GM11168 (cell line): Measurements from ENCODE around the gene KCNQ5.

Source experiments
- in situ Hi-C: fragments of 300-500 bp; cut with MboI; formaldehyde crosslinking; loops from one replicate; pipeline ENCODE4 v1.12.0; 2022; ENCODE audit warnings: low sequenced_read_pairs; ENCODE audit not compliant: unreplicated experiment

Gene KCNQ5

DNA sequence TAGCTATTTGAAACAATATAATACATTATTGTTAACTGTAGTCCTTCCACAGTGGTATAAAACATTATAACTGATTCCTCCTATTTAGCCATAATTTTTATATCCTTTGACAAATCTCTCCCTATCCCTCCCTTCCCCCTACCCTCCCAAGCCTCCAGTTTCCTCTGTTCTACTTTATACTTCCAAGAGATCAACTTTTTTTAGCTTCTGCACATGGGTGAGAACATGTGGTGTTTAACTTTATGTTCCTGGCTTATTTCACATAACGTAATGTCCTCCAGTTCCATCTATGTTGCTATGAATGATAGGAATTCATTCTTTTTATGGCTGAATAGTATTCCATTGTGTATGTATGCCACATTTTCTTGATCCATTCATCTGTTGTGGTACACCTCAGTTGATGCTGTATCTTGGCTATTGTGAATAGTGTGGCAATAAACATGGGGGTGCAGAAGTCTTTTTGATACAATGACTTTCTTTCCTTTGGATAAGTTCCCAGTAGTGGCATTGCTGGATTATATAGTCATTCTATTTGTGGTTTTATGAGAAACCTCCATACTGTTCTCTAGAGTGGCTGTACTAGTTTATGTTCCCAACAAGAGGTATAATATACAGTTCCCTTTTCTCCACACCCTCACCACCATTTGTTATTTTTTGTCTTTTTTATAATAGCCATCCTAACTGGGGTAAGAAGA is 205.0 kb downstream of the KCNQ5 start:
- in situ Hi-C loops, result no loop called here

DNA sequence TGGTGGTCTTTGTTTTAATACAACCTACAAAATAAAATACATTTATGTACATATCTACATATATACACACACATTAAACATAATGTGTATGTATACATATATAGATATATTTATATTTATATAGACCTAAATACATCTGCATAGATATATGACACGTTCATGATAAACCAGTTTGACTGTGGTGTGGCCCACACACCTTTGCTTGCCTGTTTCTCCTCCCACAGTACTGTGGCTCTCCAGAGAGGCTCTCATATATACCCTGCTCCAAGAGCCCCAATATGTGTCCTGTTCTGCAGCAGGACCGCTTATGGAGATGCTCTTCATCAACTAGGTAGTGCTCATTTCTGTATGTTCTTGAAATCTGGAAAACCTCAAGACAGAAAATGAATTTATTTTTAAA is 207.0 kb downstream of the KCNQ5 start:
- in situ Hi-C loops, result no loop called here

DNA sequence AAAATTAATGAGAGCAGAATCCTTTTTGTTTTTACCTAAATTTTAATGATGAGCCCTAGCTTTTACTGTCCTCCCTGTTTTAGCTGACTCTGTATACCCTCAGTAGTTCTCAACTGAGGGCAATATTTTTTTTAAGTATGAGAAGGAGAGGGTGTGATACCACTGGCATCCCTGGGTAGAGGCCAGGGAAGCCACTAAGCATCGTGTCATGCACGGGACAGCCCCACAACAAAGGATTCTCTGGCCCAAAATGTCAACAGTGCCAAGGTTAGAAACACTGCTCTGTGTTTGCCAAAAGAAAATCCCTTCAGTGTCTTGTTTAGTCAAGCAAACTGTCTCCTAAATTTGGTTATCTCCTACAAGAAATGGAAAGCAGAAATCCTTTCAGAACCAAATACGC is 210.4 kb downstream of the KCNQ5 start:
- in situ Hi-C loops, result no loop called here

DNA sequence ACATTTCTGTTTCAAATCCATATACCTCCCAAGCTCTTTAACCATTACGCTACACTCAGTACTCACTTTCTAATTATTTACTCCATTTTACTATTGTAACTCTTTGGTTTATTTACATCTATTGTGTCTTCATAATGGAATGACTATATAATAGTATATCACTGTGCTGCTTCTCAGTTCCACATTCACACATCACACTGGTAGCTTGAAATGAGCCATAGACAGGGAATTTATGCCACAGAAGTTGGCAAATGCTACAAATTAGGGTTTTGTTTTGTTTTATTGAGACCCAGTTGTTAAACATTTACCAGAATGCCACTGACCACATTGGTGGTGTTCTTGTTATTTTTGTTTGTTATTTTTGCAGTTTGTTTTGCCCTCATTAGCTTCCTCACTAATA is 213.9 kb downstream of the KCNQ5 start:
- in situ Hi-C loops, result no loop called here

DNA sequence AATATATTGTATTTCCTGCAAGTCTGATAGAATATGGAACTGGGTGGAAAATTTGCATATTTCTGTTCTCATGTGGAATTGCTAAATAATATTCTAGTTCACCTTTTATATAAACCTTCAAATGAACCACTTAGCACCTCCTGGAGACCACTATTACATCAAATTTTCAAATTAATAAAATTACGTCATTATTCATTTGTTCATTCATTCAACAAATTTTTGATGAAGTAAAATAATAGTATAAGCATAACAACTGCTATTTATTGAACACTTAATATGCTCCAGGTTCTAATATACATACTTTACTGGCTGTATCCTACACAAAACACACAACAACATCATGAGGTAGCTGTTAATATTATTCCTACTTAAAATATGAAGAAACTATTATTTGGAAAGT is 215.1 kb downstream of the KCNQ5 start:
- in situ Hi-C loops, result no loop called here

DNA sequence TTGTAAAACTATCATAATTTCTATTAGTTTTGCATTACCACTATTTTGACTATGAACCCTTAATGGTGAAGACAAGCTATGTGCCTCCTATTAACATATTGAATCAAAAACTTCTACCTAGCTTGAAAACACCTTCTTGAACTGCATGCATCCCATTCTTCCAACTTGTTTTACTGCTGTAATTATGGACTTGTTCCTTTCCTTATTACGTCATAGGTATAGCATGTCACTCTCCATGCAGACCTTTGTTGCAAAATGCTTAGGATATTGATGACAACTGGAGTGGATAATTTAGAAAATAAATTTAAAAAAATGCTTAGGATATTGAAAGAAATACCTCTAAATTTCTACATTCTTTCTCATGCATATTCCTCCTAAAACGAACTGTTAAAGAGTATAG is 219.3 kb downstream of the KCNQ5 start:
- in situ Hi-C loops, result no loop called here

DNA sequence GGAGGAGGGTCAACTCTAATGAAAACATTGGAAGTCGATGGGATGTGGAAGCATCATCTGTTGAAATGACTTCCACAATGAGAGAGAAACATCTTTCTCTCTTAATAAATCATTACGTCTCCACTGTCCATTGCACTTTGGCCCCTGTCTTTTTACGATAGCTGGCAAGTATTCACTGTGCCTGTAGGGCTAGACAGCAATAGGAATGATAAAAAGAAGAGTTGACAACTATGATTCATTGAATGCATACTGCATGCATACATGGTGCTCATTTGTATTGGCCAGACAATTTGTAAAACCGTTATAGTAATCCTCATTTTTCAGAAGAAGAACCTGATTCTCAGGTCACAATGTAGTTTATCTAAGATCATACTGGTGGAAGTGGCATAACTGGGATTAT is 220.3 kb downstream of the KCNQ5 start:
- in situ Hi-C loops, result no loop called here

DNA sequence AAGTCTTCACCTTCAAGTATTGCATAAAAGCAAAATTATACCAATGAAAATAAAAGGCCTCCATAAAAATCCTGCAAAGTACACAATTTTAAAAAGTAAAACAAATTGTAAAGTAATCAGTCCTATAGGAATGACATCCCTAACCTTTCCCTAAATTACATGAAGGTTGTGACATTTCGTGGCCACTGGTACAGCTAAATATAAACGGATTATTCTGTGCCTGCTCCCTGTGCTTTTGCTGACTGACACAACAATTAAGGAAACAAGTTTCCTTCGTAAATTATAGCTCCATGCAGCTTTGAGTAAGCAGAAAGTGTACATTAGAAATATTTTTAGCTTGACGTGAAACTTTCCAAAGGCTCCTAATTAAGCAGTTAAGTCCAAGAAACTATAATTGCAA is 222.8 kb downstream of the KCNQ5 start:
- in situ Hi-C loops, result no loop called here

DNA sequence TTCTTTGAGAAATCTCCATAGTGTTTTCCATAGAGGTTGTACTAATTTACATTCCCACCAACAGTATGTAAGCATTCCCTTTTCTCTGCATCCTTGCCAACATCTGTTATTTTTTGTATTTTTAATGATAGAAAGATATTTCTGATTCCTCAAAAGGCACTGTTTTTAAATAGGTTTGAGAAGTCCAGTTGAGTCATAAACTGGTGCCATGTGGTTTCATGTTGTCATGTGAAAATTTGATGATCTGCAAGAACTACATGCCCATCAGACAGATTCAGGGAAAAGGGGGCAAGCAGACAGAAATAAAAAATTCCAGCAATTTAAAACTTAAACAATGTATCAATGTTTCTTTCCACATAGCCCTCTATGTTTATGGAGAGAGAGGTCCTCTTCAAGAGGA is 227.5 kb downstream of the KCNQ5 start:
- in situ Hi-C loops, result no loop called here

DNA sequence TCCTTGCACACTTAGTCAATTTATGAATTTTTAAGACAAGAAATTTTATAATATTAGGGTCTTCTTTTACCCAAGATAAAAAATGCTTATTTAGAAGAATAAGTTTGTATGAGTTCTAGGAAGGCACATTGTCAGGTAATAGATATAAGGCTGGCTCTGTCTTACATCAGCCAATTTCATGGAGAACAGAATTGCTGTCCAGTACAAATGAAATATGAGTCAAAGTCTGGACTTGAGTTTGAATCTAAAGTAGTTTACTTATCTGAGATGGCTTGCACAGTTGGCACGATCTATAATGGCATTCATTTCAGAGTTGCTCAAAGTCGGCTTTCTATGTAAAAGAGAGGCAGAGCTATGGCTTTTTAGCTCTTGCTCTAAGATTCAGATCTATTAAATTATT is 228.2 kb downstream of the KCNQ5 start:
- in situ Hi-C loops, result no loop called here

DNA sequence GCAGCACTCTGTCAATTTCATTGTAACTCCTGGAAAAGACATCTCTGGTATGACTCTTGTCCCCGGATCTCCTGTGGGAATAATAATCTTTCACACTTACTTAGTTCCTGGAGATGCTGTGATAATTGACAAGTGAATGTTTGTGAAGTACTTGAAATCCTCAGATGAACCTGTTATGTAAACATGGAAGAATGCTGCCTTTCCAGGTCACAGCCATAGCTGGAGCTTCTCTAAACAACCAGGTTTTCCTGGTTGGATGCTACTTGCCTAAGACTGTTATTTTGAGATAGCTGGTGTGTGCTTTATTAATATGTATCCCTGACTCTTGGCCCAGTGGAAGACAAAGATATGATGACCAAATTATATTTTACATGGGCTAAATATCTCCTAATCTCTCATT is 228.6 kb downstream of the KCNQ5 start:
- in situ Hi-C loops, result no loop called here

DNA sequence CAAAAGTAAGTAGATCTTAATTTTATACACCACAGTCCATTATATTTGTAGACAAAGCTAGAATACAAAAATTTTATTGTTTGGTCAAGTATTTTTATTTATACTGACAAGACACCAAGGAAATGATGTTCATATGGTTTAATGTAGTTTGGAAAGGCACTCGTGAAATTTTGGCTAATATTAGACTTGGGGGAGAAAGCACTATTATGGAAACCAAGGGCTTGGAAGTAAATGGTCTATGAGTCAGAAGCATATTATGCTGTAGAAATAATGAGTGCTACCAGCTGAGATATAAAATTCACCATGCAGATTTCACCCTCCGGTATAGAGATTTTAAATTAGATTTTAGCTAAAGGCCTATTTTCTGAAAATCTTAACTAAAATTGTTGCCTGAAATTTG is 233.6 kb downstream of the KCNQ5 start:
- in situ Hi-C loops, result no loop called here

DNA sequence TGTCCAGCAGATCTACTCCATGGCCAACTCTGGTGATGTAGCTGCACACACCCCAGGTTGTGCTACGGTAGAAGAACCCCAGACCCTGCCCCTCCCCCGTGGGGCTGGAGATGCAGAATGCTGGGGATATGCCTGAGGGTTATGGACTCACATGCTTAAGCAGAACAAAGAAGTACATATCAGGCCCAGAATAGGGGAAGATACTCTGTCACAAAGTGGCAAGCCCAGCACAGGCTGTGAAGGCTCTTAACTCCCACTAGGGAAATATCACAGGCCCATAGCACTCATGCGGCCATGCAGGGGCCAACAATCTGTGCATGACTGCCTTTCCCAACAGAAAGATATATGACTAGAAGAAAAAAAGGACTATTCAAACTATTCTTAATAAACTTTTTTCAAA is 234.9 kb downstream of the KCNQ5 start:
- in situ Hi-C loops, result no loop called here

DNA sequence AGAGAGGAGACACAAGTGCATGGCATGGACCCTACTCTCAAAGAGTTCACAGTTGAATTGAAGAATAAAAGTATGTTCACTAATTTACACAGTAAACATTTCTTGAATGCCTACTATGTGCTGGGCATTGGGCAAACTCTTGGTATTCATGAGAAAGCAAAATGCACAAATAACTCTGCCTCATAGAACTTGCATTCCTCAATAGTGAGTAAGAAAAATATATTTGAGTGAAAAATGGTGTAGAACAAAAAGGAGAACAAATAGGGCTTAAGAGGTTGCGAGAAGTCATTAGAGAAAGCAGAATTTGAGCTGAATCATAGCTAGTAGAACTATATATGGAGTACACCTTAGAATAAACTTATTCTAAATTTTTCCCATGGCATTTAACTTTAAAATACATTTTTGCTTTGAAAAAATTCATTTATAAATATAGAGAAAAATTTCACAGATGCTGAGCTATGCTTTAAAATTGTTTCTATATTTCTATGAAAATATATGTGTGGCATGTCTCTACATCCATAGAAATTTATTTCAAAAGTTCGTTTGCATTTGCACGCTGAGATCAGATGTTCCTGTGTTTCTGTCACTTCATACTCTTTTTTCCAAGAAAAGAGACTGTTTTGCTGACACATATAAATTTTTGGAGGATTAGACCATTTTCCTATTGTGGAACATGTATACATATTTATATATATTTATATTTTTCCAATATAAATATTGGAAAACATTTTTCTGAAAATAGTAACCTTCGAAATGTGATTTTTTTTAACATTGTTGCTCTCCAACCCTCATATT is 236.1 kb downstream of the KCNQ5 start:
- in situ Hi-C loops, result no loop called here

DNA sequence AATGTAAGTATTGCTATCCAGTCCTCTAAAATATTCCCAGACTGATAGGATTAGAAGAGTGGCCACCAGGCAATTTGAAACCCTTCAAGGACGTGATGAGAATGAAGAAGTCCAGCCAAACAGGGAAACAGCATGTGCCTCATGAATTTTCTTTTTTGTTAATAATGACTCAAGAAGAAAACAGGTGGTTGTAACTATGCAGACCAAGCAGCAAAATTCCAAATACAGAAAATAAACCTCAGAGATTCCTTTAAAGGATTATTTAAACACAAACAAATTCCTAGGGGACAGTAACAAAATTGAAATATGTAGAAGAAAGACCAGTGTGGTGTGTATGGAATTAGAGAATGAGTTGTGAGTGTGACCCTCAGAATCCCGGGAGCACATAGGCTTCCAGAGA is 239.2 kb downstream of the KCNQ5 start:
- in situ Hi-C loops, result no loop called here

DNA sequence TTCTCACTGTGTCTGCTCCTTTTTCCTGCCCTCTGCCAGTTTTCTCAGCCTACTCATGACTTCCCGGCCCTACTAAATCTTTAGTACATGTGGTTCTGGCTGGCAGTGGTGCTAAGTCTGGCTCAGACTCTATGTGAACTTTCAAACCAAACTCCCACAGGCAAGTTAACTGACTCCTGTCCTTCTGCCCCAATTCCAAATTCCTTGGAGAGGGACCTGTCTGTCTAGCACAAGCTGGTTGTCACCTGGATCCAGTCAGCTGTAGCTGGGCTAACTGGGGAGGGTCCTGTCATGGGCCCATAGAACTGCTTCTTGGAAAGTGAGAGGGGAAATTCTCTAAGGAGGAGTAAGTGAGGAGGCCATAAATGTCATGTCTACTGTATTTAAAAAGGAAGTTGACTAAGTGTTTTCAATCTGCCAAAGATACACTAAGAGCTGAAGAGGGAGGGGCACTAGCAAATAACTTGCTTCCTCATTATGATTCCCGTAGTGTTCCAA is 240.1 kb downstream of the KCNQ5 start:
- in situ Hi-C loops, result no loop called here

DNA sequence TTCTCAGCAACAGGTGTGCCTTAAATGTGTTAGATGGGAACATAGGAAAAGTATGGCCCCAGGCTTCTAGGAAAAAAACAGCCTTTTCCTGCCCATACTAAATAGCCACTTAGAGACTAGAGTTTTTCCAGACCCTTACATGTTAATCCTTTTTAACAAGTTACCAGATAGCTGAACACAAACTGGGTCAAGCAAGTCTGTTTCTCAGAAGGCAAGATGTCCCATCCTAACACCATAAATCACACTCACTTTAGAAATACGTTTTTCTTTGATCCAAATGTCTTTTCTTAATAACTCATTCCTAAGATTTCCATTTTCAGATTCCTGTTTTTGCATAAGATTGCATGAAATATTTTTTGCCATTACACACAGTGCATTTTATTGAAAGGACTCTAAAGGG is 241.3 kb downstream of the KCNQ5 start:
- in situ Hi-C loops, result no loop called here

DNA sequence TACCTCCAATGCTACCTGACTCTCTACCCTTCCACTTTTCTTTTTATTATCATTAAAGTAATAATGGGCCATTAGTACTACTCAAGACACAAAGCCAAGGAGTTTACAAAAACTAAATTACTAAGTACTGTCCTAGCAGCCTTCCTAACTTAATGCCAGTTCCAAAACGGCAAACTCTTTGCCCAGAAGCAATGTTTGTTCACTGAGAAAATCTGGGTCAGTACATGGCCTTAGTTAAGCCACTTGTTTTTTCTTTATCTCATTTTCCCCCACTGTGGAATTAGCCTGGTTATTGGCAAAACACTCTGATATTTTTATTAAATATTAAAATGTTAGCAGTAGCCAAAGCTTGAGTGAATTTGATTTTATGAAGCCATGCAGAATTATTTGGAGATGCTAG is 242.4 kb downstream of the KCNQ5 start:
- in situ Hi-C loops, result no loop called here

DNA sequence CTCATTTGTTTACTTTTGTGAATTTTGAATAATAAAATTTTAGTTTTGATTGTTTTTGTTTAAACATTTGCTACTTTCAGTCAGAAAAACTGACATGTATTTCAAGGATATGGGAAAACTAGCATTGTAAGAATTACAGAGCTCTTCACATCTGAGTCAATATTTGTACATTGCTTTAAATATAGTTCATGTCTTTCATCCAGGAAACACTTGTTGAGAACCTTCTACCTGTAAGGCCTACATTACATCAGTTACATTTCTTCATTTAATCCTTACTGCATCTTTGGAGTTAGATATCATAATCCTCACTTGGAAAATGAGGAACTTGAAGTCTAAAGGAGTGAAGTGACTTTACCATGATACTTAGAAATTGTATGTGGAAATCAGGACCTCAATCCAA is 242.9 kb downstream of the KCNQ5 start:
- in situ Hi-C loops, result no loop called here

DNA sequence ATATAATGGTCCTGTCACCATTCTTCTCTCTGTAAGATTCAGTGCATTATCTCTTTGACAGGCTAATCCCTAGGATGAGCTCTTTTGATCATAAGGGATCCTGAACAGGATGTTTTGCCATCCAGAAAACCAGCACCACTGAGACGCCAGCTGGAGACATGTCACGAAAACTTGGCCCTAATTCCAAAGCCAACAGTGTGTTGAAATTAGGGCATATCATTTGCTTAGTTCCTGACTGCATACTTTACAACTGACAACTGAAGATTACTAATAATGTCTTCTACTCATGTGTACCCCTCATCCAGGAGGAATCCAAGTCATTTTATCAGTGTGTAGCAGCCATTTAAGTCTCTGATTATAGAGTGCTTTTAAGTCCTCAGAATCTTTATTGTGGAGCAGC is 243.6 kb downstream of the KCNQ5 start:
- in situ Hi-C loops, result no loop called here

DNA sequence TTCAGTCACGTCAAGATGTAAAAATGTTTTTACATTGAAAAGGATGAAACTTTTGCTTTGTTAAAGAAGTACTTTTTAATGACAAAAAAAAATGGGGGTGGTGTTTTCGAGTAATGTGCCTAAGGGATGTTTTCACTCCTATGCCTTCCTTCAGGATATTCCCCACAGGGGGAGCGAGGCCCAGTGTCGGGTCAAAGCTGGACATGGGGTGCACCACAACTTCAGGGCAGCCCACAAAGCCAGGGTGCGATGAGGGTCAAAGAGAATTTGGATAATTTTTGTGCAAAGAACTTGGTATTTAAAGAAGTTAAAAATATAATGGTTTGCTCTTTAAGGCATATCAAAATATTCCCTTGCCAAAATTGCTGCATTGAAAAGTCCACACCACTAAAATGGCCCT is 247.8 kb downstream of the KCNQ5 start:
- in situ Hi-C loops, result no loop called here

DNA sequence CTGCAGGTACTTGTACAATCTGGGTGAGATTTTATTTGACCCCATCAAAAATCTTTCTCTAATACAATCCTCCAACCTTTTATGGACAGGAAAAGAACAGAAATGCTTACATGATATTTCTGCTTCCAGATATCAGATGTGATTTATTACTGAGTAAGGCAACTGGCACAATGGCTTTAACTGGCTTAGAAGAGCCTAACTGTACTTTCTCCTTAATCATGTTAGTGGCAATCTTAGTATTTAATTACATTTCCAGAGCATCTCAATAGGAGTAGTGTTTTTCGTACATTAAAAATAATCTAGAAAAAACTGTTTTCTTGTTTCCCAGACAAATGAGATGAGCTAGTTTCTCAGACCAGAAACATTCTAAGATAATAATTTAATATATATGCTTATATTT is 251.6 kb downstream of the KCNQ5 start:
- in situ Hi-C loops, result no loop called here
